GM23338 (cell line): ENCODE results near the gene IFNA4. TPM values are rescaled to one million over a fixed set of nuclear protein-coding genes. Genes with fewer than 3 reads are reported as not detected.
"Not testable (repeated sequence)": the region's sequence is repeated elsewhere in the genome, so short reads cannot be mapped to it uniquely, and the experiment has no call there.

Experiments
- ATAC-seq: fragments of 200-7000 bp; cut with Tn5 transposase; 3 replicates; pipeline ENCODE4 v1.9.1; 2020
- DNase-seq: peaks from one replicate; pipeline ENCODE4 v3.0.0-alpha.2; 2015; ENCODE audit warnings: low spot score
- H2AFZ ChIP-seq: fragments of 200-600 bp; sonication (generic); 2 replicates; pipeline ENCODE4 v1.8.0; 2016; ENCODE audit warnings: antibody characterized with exemption, mild to moderate bottlenecking, moderate library complexity
- H3F3A ChIP-seq: fragments of 200-600 bp; sonication (generic); replicated peaks from 2 replicates; pipeline ENCODE4 v1.8.0; 2017; ENCODE audit warnings: antibody characterized with exemption, mixed run types, low read depth
- H3K27ac ChIP-seq: fragments of 200-600 bp; sonication (generic); 2 replicates; pipeline ENCODE4 v1.6.1; 2016; ENCODE audit warnings: low read depth
- H3K27me3 ChIP-seq: fragments of 200-600 bp; sonication (generic); 2 replicates; pipeline ENCODE4 v1.8.0; 2016; ENCODE audit warnings: mild to moderate bottlenecking, mixed run types, moderate library complexity; ENCODE audit not compliant: insufficient read depth
- H3K36me3 ChIP-seq: fragments of 200-600 bp; sonication (generic); 2 replicates; pipeline ENCODE4 v1.8.0; 2016; ENCODE audit warnings: mild to moderate bottlenecking; ENCODE audit not compliant: insufficient read depth
- H3K4me1 ChIP-seq: fragments of 200-600 bp; sonication (generic); 2 replicates; pipeline ENCODE4 v1.8.0; 2016; ENCODE audit warnings: mild to moderate bottlenecking, moderate library complexity; ENCODE audit not compliant: insufficient read depth
- H3K4me2 ChIP-seq: fragments of 200-600 bp; sonication (generic); 2 replicates; pipeline ENCODE4 v1.7.1; 2017; ENCODE audit warnings: mixed run types
- H3K4me3 ChIP-seq: fragments of 200-600 bp; sonication (generic); 2 replicates; pipeline ENCODE4 v1.6.1; 2016; ENCODE audit warnings: mixed run types
- H3K79me2 ChIP-seq: fragments of 200-600 bp; sonication (generic); replicated peaks from 2 replicates; pipeline ENCODE4 v1.8.0; 2017; ENCODE audit warnings: mild to moderate bottlenecking; ENCODE audit not compliant: insufficient read depth
- H3K9me2 ChIP-seq: fragments of 200-600 bp; sonication (generic); 2 replicates; pipeline ENCODE4 v1.8.0; 2017; ENCODE audit not compliant: insufficient read depth
- H4K20me1 ChIP-seq: fragments of 200-600 bp; sonication (generic); replicated peaks from 2 replicates; pipeline ENCODE4 v1.8.0; 2017; ENCODE audit warnings: mild to moderate bottlenecking; ENCODE audit not compliant: insufficient read depth
- H3K27ac Mint-ChIP-seq: 2 replicates; pipeline ENCODE4 v1.8.0; 2020; ENCODE audit warnings: inconsistent platforms, mild to moderate bottlenecking, moderate library complexity, mixed read lengths
- H3K27me3 Mint-ChIP-seq: 3 replicates; pipeline ENCODE4 v1.8.0; 2022; ENCODE audit warnings: low read depth, mild to moderate bottlenecking, moderate library complexity, mixed read lengths, inconsistent platforms; ENCODE audit not compliant: insufficient read depth, poor library complexity
- H3K36me3 Mint-ChIP-seq: 3 replicates; pipeline ENCODE4 v1.8.0; 2021; ENCODE audit warnings: low read depth, mild to moderate bottlenecking, inconsistent platforms, moderate library complexity, mixed read lengths
- H3K4me1 Mint-ChIP-seq: 3 replicates; pipeline ENCODE4 v1.8.0; 2020; ENCODE audit warnings: mild to moderate bottlenecking, inconsistent platforms, mixed read lengths
- H3K4me3 Mint-ChIP-seq: 3 replicates; pipeline ENCODE4 v1.8.0; 2021; ENCODE audit warnings: moderate library complexity, mild to moderate bottlenecking, inconsistent platforms, mixed read lengths
- H3K9me3 Mint-ChIP-seq: 3 replicates; pipeline ENCODE4 v1.8.0; 2020; ENCODE audit warnings: moderate library complexity, mild to moderate bottlenecking, inconsistent platforms, mixed read lengths
- polyA plus RNA-seq: library from polyadenylated mRNA; unstranded; fragments of >200 nt; fragmentation: Nextera tagmentation; extraction: Ambion mirVana; gene quantifications from 2 replicates; pipeline ENCODE4 v1.2.1, GENCODE V29; 2016
- total RNA-seq: library from RNA; depleted of rRNA; stranded (reverse); fragments of >200 nt; shearing (Covaris generic); gene quantifications from 2 replicates; pipeline ENCODE4 v1.2.3, GENCODE V29; 2014
- TF ChIP-seq, protein P1 (sequence below), 2 experiments: fragments of 200-600 bp in 1 of 2; sonication (generic) in 1 of 2; conservative IDR thresholded peaks; 2 replicates each; pipeline versions ENCODE4 v1.5.1 to v1.6.1; 2016 to 2017; ENCODE audit warnings: antibody characterized with exemption in 2 of 2, low read depth in 2 of 2, mild to moderate bottlenecking in 2 of 2, moderate library complexity in 1 of 2
- TF ChIP-seq, protein P2 (sequence below): fragments of 250-450 bp; sonication (Bioruptor Pico); IDR thresholded peaks from 2 replicates; pipeline ENCODE4 v1.5.0; 2020; ENCODE audit warnings: mild to moderate bottlenecking, moderate library complexity

The IFNA4 gene
- total and polyA plus RNA-seq, 2 experiments from 2014 or later, result not detected

DNA sequence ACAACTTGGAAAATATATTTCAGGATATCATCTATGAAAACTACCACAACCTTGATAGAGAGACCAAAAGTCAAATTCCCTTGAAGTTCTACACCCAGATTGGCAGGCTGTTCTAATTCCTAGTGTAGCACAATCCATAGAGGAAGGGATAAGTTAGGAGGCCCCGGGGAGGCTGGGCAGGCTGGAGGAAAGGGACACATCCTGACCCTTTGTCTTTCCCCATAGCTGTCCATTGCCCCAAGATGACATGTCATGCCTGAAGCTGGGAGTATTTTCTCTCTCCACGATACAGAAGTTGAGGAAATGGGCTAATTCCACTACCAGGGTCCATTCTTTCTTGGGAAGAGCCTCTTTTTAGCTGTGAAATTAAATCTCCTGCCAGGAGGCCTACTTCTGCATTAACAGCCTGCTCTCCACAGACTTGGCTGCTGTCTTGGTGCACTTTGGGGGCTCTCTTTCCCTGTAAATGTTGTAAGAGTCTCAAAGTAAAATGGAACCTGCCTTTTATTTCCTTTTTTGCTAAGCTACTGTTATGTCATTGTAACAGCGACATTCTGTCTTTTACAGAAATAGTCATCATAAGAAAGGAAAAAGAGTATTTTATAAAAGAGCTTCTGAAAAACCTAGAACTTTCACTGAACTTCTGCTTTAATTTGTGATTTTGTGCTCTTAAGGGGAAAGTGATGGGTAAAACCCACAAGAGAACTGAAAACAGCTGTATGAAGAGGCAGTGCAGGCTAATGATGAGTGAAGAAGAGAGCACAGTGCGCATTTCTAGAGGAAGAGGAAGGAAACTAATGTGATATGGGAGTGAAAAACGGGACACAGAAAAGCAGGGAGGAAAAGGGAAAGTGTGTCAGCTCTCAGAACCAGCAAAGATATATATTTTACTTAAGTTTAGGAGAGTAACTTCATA, 26.3 kb upstream of the IFNA4 start:
- not testable (repeated sequence) for H3K9me3 Mint-ChIP-seq, H3K27ac Mint-ChIP-seq, H3K4me1 ChIP-seq, H3K27me3 Mint-ChIP-seq, H3K79me2 ChIP-seq, H3K36me3 ChIP-seq, H4K20me1 ChIP-seq, H3K4me2 ChIP-seq, H2AFZ ChIP-seq, H3K9me2 ChIP-seq, H3K4me1 Mint-ChIP-seq, H3K4me3 ChIP-seq, H3F3A ChIP-seq, H3K36me3 Mint-ChIP-seq, H3K27ac ChIP-seq, H3K27me3 ChIP-seq, H3K4me3 Mint-ChIP-seq
- peak; percentile 31; the same call in 1 of the 3 replicates for ATAC-seq
- DNase-seq, result peak; percentile 8
- TF ChIP-seq, protein P1, sequence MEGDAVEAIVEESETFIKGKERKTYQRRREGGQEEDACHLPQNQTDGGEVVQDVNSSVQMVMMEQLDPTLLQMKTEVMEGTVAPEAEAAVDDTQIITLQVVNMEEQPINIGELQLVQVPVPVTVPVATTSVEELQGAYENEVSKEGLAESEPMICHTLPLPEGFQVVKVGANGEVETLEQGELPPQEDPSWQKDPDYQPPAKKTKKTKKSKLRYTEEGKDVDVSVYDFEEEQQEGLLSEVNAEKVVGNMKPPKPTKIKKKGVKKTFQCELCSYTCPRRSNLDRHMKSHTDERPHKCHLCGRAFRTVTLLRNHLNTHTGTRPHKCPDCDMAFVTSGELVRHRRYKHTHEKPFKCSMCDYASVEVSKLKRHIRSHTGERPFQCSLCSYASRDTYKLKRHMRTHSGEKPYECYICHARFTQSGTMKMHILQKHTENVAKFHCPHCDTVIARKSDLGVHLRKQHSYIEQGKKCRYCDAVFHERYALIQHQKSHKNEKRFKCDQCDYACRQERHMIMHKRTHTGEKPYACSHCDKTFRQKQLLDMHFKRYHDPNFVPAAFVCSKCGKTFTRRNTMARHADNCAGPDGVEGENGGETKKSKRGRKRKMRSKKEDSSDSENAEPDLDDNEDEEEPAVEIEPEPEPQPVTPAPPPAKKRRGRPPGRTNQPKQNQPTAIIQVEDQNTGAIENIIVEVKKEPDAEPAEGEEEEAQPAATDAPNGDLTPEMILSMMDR (conservative IDR thresholded peaks at IDR 0.05; ENCODE audit: low read depth in 2 of 2), result peak; percentile 19 to 44; a peak in 3 of 4 replicates

DNA sequence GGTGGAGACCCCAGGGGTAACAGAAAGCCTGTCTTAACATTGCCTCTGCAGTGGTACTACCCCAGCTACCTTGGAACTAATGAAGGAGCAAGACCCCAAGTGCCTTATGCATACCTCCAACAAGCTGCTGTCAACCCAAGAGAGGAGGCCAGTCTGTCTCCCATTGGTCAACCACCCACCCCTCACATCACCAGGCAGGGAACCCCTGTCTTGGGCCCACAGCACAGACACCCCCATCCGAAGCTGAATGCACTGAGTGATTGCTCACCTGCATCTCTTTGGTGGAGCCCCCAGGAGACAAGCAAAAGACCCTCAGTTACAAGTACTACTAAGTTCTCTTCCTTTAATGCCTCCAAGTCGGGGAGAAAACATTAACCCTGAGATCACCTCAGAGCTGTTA, 24.8 kb upstream of the IFNA4 start:
- not testable (repeated sequence) for H3K4me1 Mint-ChIP-seq, H3K9me2 ChIP-seq, H3K27me3 ChIP-seq, H2AFZ ChIP-seq, H3K27ac ChIP-seq, H3F3A ChIP-seq, H3K4me3 ChIP-seq, H3K9me3 Mint-ChIP-seq, ATAC-seq, H3K4me1 ChIP-seq, H4K20me1 ChIP-seq, H3K27ac Mint-ChIP-seq, DNase-seq, H3K36me3 ChIP-seq, H3K36me3 Mint-ChIP-seq, H3K4me3 Mint-ChIP-seq, H3K27me3 Mint-ChIP-seq, H3K79me2 ChIP-seq, H3K4me2 ChIP-seq

DNA sequence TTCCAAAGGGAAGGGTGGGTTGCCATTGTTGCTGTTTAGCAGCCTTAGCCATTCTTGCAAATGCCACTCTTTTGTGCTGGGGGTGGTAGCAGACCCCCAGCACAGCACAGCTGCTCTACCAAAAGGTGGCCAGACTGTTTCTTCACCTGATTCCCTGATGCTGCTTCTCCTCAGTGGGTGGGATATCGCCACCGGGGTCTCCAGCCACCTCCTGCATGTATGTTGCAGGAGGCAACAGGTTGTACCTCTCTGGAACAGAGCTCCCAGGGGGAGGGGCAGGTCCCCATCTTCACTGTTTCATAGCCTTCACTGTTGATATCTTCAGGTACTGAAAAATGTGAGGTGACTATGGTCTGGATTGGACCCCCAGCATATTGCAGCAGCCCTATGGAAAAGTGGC, 23.4 kb upstream of the IFNA4 start:
- H3K9me3 Mint-ChIP-seq, H4K20me1 ChIP-seq, DNase-seq, H3K4me3 Mint-ChIP-seq, H3F3A ChIP-seq, H3K27ac ChIP-seq, ATAC-seq, H3K36me3 Mint-ChIP-seq, H3K36me3 ChIP-seq, H3K9me2 ChIP-seq, H3K4me1 Mint-ChIP-seq, H3K27ac Mint-ChIP-seq, H3K27me3 ChIP-seq, H3K79me2 ChIP-seq, H3K4me1 ChIP-seq, H2AFZ ChIP-seq, H3K4me3 ChIP-seq, H3K27me3 Mint-ChIP-seq, H3K4me2 ChIP-seq: not testable (repeated sequence)

DNA sequence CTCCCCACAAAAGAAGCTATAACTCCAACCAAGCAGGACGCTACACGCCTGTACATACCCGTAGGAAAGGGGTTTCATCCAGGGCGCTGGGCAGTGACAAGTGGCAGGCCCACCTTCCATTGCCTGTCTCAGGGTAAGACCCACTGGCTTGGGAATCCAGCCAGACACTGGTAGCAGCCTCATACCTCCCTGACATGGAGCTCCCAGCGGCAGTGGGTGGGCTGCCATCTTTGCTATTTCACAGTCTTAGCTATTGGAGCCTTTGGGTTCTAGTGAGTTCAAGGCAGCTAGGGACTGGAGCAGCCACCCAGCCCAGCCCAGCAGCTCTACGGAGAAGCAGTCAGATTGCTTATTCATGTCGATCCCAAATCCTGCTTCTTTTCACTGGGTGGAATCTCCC, 22.9 kb upstream of the IFNA4 start:
- no peaks in the 10 kb centered on the region for H4K20me1 ChIP-seq
- H3K27me3 Mint-ChIP-seq, result peaks cover 1% of the 10 kb centered on the region
- TF ChIP-seq, protein P2, sequence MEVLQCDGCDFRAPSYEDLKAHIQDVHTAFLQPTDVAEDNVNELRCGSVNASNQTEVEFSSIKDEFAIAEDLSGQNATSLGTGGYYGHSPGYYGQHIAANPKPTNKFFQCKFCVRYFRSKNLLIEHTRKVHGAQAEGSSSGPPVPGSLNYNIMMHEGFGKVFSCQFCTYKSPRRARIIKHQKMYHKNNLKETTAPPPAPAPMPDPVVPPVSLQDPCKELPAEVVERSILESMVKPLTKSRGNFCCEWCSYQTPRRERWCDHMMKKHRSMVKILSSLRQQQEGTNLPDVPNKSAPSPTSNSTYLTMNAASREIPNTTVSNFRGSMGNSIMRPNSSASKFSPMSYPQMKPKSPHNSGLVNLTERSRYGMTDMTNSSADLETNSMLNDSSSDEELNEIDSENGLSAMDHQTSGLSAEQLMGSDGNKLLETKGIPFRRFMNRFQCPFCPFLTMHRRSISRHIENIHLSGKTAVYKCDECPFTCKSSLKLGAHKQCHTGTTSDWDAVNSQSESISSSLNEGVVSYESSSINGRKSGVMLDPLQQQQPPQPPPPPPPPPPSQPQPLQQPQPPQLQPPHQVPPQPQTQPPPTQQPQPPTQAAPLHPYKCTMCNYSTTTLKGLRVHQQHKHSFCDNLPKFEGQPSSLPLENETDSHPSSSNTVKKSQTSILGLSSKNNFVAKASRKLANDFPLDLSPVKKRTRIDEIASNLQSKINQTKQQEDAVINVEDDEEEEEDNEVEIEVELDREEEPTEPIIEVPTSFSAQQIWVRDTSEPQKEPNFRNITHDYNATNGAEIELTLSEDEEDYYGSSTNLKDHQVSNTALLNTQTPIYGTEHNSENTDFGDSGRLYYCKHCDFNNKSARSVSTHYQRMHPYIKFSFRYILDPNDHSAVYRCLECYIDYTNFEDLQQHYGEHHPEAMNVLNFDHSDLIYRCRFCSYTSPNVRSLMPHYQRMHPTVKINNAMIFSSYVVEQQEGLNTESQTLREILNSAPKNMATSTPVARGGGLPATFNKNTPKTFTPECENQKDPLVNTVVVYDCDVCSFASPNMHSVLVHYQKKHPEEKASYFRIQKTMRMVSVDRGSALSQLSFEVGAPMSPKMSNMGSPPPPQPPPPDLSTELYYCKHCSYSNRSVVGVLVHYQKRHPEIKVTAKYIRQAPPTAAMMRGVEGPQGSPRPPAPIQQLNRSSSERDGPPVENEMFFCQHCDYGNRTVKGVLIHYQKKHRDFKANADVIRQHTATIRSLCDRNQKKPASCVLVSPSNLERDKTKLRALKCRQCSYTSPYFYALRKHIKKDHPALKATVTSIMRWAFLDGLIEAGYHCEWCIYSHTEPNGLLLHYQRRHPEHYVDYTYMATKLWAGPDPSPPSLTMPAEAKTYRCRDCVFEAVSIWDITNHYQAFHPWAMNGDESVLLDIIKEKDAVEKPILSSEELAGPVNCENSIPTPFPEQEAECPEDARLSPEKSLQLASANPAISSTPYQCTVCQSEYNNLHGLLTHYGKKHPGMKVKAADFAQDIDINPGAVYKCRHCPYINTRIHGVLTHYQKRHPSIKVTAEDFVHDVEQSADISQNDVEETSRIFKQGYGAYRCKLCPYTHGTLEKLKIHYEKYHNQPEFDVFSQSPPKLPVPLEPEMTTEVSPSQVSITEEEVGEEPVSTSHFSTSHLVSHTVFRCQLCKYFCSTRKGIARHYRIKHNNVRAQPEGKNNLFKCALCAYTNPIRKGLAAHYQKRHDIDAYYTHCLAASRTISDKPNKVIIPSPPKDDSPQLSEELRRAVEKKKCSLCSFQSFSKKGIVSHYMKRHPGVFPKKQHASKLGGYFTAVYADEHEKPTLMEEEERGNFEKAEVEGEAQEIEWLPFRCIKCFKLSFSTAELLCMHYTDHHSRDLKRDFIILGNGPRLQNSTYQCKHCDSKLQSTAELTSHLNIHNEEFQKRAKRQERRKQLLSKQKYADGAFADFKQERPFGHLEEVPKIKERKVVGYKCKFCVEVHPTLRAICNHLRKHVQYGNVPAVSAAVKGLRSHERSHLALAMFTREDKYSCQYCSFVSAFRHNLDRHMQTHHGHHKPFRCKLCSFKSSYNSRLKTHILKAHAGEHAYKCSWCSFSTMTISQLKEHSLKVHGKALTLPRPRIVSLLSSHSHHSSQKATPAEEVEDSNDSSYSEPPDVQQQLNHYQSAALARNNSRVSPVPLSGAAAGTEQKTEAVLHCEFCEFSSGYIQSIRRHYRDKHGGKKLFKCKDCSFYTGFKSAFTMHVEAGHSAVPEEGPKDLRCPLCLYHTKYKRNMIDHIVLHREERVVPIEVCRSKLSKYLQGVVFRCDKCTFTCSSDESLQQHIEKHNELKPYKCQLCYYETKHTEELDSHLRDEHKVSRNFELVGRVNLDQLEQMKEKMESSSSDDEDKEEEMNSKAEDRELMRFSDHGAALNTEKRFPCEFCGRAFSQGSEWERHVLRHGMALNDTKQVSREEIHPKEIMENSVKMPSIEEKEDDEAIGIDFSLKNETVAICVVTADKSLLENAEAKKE (CRISPR knock-in tag), result no peak

More for the DNA sequence above, 22.9 kb upstream of the IFNA4 start:
- H3K27me3 ChIP-seq, result no peaks in the 10 kb centered on the region
- H3K4me1 ChIP-seq, result no peaks in the 10 kb centered on the region
- no peaks in the 10 kb centered on the region for H3F3A ChIP-seq
- Mint-ChIP-seq H3K27ac (no peak overlapping the region), H3K4me1 (no peaks in the 10 kb centered on the region; the same call in 2 of the 3 replicates), H3K9me3 (no peaks in the 10 kb centered on the region), H3K4me3 (no peak overlapping the region), H3K36me3 (no peaks in the 10 kb centered on the region)
- no peak overlapping the region for H2AFZ ChIP-seq
- no peak for DNase-seq
- H3K9me2 ChIP-seq, result no peaks in the 10 kb centered on the region
- no peaks in the 10 kb centered on the region for H3K79me2 ChIP-seq
- no peaks in the 10 kb centered on the region for H3K36me3 ChIP-seq
- no peak for ATAC-seq
- H3K4me3 ChIP-seq, result no peak overlapping the region
- H3K27ac ChIP-seq, result no peak overlapping the region
- no peak overlapping the region for H3K4me2 ChIP-seq
